Motor neuron (in vitro differentiated cells): ENCODE results near the gene CRACR2B. TPM values are rescaled to one million over a fixed set of nuclear protein-coding genes. Genes with fewer than 3 reads are reported as not detected.
A peak's percentile ranks its signal among the peaks of the same experiment; 100 is the strongest.

Experiments used
- ATAC-seq, 8 experiments: fragments of 200-7000 bp; cut with Tn5 transposase; replicated peaks in 6 of 8; 2 replicates each; pipeline ENCODE4 v1.8.0; 2021; ENCODE audit warnings: mild to moderate bottlenecking in 8 of 8, moderate library complexity in 8 of 8
- H3K27ac ChIP-seq, 2 donors: fragments of 250-450 bp; sonication (Bioruptor Pico); 2 replicates each; pipeline ENCODE4 v1.9.0; 2021; ENCODE audit warnings: antibody characterized with exemption in 2 of 2, mild to moderate bottlenecking in 2 of 2, moderate library complexity in 1 of 2
- H3K4me1 ChIP-seq, 2 donors: fragments of 250-450 bp; sonication (Bioruptor Pico); replicated peaks in 1 of 2; 2 replicates each; pipeline ENCODE4 v1.6.1; 2021; ENCODE audit warnings: antibody characterized with exemption in 2 of 2, mild to moderate bottlenecking in 2 of 2, moderate library complexity in 1 of 2
- H3K4me3 ChIP-seq, 5 donors: fragments of 250-450 bp; sonication (Bioruptor Pico); 2 replicates each; pipeline ENCODE4 v1.9.0; 2021; ENCODE audit warnings: antibody characterized with exemption in 5 of 5, mild to moderate bottlenecking in 5 of 5, moderate library complexity in 4 of 5
- WGBS, 10 experiments: fragments of 450-650 bp; shearing (Covaris generic); methylation state at CpG; one replicate each; pipeline ENCODE4 v1.0.0; 2022; 5-methylcytosine and 5-hydroxymethylcytosine counted together
- in situ Hi-C, 9 experiments: fragments of 400-800 bp; cut with MboI; loops; one replicate each; pipeline ENCODE4 v1.15.0; 2021; ENCODE audit warnings: low sequenced_read_pairs in 9 of 9, low pct_unique_long_range_greater_than_20kb in 2 of 9; ENCODE audit not compliant: unreplicated experiment in 9 of 9
- total RNA-seq, 8 experiments: library from RNA; unstranded; fragments of 300-600 nt; gene quantifications; 2 replicates each; pipeline versions ENCODE4 v1.2.3 to v1.2.4, GENCODE V29; 2022

CRACR2B gene
- total RNA-seq, 8 experiments from 2014 or later, result 3.7 to 15.5 (median 4.8) TPM

DNA sequence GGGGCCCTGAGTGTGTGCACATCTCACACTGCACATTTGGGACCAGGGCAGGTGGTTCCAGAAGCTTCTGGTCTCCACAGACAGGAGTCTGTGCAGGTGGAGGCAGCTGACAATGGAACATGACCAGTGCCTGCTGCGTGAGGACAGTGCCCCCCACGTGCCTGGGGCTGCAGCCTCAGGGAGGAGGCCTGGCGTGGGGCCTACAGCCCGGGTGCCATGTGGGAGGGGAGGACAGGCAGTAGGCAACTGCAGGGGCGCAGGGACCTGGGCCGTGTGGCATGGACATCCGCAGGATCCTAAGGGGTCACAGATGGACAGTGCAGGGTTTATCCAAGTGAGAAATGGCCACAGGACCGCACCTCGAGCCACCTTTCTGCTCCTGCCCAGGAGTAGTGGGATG lies 43.8 kb downstream of the CRACR2B start:
- in situ Hi-C loops, result no loop called here
- no peak for ATAC-seq
- H3K4me1 ChIP-seq, result peaks cover 10% of the 10 kb centered on the region in 2 donors
- no peak overlapping the region for H3K4me3 ChIP-seq
- H3K27ac ChIP-seq, result no peak overlapping the region
- 60 to 90% (median 80%) methylated on average over 1 to 2 of the region's 9 CpGs; no CpG with 5 or more reads in 7 of the 10 experiments for WGBS, 10 experiments

DNA sequence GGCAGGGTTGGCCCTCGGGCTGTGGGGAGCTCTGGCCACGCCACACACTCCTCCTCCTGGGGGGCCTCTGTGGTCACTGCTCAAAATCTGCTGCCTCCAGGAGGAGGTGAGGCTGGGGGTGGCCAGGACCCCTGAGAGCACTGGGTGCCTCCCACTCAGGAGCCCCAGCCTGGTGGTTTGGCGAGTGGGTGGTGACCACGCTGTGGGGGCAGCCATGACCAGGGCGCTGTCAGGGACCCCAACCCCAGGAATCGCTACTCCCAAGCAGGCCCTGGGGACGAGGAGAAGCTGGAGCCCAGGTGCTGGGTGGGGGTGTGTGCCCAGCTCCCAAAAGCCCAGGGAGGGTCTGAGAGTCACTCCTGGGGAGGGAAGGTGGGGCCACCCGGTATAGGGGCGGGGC lies 45.1 kb downstream of the CRACR2B start:
- in situ Hi-C loops, result no loop called here
- Histone ChIP-seq H3K4me3 (no peak overlapping the region), H3K4me1 (peaks cover 10% of the 10 kb centered on the region in 2 donors), H3K27ac (no peak overlapping the region)
- WGBS, 10 experiments, result 92 to 93% methylated on average over 3 to 4 of the region's 9 CpGs; no CpG with 5 or more reads in 8 of the 10 experiments
- ATAC-seq, result no peak

DNA sequence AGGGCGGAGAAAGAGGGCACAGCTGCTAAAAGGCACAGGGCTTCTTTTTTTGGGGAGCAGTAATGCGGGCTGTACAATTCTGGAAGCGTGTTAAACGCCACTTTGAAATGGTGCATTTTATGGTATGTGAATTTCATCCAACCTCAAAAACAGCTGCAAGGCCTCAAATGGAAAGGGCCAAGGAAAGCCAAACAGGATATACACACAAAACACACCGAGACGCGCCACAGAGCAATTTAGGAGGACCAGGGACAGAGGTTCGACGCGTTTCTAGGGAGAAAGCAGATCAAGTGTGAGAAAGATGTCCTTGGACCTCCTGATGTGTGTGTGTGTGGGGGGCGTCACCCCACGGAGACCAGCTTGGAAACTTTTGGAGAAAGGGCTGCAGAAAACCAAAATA lies 46.0 kb downstream of the CRACR2B start:
- in situ Hi-C loops, result no loop called here

DNA sequence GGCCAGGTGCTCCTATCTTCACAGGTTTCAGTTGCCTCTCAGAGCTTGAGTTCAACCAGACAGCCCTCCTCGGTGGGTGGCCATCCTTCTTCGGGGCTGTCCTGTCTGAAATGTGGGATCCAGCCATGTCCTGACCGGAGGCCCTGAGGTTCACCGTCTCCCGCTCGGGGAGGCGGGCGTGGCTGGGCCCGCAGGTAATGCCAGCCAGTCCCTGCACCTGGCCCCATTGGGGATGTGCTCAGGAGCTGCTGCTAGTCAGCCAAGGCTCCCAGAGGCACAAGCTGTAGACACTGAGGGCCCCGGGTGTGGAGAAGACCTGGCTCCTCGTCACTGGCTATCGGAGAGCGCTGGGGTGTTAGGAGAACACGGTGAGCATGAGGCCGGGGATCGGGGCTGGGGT lies 47.5 kb downstream of the CRACR2B start:
- H3K4me1 ChIP-seq, result peaks cover 1 to 3% of the 10 kb centered on the region in 2 donors
- in situ Hi-C loops, result no loop called here
- no peak overlapping the region for H3K4me3 ChIP-seq
- H3K27ac ChIP-seq, result no peak overlapping the region
- 94 to 100% (median 97%) methylated on average over 1 to 14 of the region's 16 CpGs; no CpG with 5 or more reads in 7 of the 10 experiments for WGBS, 10 experiments
- no peak for ATAC-seq

More for the DNA sequence above, 46.0 kb downstream of the CRACR2B start:
- ATAC-seq, result no peak
- 33 to 95% (median 83%) methylated on average over 2 to 10 of the region's 12 CpGs; no CpG with 5 or more reads in 3 of the 10 experiments for WGBS, 10 experiments
- Histone ChIP-seq H3K27ac (no peak overlapping the region), H3K4me3 (no peak overlapping the region), H3K4me1 (peaks cover 10% of the 10 kb centered on the region in 2 donors)

DNA sequence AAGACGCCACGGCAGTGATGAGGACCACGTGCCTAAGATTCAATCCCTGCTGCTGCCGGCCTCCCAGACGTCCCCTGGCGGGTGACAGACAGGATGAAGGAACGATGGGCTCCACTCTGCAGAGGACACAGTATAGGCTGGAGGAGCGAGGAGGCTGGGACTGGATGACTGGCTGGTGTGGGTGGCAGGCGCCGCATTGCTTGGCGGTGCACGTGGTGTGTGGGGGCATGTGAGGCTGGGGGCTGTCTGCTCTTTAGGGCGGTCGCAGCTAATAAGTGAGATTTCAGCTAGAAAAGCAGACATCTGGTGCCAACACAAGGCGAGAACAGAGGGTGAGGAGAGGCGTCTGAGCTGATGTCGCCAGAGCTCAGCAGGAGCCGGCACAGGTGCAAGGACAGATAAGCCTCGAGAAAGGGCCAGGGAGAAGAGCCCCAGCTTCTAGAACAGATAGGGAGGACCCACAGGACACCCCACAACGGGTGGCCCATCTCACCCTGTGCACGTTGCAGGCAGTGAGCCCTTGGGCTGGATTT lies 48.1 kb downstream of the CRACR2B start:
- ATAC-seq, result no peak
- in situ Hi-C loops, result no loop called here
- Histone ChIP-seq H3K4me3 (no peak overlapping the region), H3K4me1 (no peaks in the 10 kb centered on the region), H3K27ac (no peak overlapping the region)
- 87 to 100% (median 95%) methylated on average over 1 to 7 of the region's 21 CpGs; no CpG with 5 or more reads in 5 of the 10 experiments for WGBS, 10 experiments

DNA sequence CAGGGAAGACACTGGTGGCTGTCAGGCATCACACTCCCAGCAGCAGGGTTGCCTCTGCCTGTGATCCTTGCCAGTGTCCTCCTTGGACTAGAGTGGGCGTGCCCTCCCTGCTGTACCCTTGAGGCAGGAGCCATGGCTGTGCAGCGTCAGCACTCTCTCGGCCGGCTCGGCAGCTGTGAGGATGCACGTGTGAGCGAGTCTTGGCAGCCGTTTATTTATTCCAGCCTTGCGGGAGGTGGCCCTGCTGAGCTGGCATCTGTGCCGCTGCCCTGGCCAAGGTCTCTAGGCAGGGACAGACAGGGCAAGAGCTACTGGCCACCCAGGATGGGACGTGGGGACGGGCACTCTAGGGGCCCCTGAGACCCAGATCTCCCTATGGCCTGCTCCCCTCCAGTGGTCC lies 48.8 kb downstream of the CRACR2B start:
- Histone ChIP-seq H3K27ac (no peak overlapping the region), H3K4me3 (no peak overlapping the region), H3K4me1 (no peaks in the 10 kb centered on the region)
- in situ Hi-C loops, result no loop called here
- peak in 2 of 8 experiments; percentile 8 to 61 for ATAC-seq
- WGBS, 10 experiments, result 60 to 100% (median 90%) methylated on average over 1 to 3 of the region's 12 CpGs; no CpG with 5 or more reads in 6 of the 10 experiments

DNA sequence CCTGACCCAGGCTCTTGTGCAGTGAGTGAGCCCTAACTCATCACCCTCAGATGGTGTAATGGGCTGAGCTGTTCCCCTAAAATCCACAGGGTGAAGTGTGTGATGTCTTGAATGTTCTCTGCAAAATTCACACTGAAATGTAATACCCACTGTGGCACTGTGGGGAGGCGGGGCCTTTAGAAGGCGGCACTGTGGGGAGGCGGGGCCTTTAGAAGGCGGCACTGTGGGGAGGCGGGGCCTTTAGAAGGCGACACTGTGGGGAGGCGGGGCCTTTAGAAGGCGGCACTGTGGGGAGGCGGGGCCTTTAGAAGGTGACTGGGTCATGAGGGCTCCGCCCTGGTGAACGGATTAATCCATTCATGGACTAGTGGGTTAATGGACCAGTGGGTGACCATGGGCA lies 49.8 kb downstream of the CRACR2B start:
- Histone ChIP-seq H3K4me3 (no peak overlapping the region), H3K27ac (no peak overlapping the region), H3K4me1 (no peaks in the 10 kb centered on the region)
- WGBS, 10 experiments, result no CpG with 5 or more reads among the region's 11 CpGs
- in situ Hi-C loops, result no loop called here
- ATAC-seq, result peak in 6 of 8 experiments; percentile 18 to 83 (median 74)

DNA sequence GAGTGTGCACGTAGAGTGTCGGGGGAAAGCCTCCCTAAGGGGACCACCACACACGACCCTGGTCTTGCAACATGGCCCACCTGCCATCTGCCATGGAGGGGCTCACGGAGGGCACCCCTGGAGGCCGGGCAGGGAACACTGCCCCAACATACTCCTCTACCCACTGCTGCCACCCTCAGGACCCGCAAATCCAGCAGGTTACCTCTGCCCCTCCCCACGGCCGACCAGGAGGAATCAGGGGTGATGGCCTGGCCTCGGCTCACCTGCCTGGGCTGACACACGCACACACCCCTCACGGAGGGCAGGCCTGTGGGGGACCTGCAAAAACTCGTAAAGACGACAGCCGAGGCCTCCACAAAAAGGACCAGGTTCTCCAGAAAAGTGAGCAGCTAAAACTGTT lies 52.7 kb downstream of the CRACR2B start:
- in situ Hi-C loops, result no loop called here
- 94 to 100% (median 100%) methylated on average over 1 to 3 of the region's 14 CpGs; no CpG with 5 or more reads in 3 of the 10 experiments for WGBS, 10 experiments
- Histone ChIP-seq H3K4me1 (no peaks in the 10 kb centered on the region), H3K27ac (no peak overlapping the region), H3K4me3 (no peak overlapping the region)
- no peak for ATAC-seq

Other genes with a start within 250 kb of the CRACR2B start
- 10 to 100 TPM; 10.2 to 27.9 (median 17.0) TPM for gene IRF7, start 212.0 kb upstream of the CRACR2B start, total RNA-seq
- gene CDHR5, start 203.0 kb upstream of the CRACR2B start, total RNA-seq, result 1 to 10 TPM in 3 of 8 experiments, under 1 TPM in 5; 0.31 to 1.3 (median 0.51) TPM
- not detected for gene SCT, start 200.7 kb upstream of the CRACR2B start, total RNA-seq
- gene DRD4, start 190.7 kb upstream of the CRACR2B start, total RNA-seq, result 1 to 10 TPM in 1 of 8 experiments, under 1 TPM in 4, not detected in 3; 0.22 to 1.8 (median 0.93) TPM
- 10 to 100 TPM; 38.5 to 81.6 (median 54.3) TPM for gene DEAF1, start 132.7 kb upstream of the CRACR2B start, total RNA-seq
- 10 to 100 TPM; 11.8 to 47.1 (median 20.9) TPM for gene TMEM80, start 132.1 kb upstream of the CRACR2B start, total RNA-seq
- gene EPS8L2, start 121.7 kb upstream of the CRACR2B start, total RNA-seq, result 10 to 100 TPM in 3 of 8 experiments, 1 to 10 TPM in 5; 1.2 to 41.9 (median 7.9) TPM
- gene TALDO1, start 80.5 kb upstream of the CRACR2B start, total RNA-seq, result 100 to 1,000 TPM in 3 of 8 experiments, 10 to 100 TPM in 5; 62.3 to 304 (median 94.6) TPM
- 10 to 100 TPM; 22.8 to 70.1 (median 38.0) TPM for gene GATD1, start 50.4 kb upstream of the CRACR2B start, total RNA-seq
- gene CEND1, start 37.8 kb upstream of the CRACR2B start, total RNA-seq, result 10 to 100 TPM in 5 of 8 experiments, 1 to 10 TPM in 3; 1.8 to 21.7 (median 15.3) TPM
- gene SLC25A22, start 29.6 kb upstream of the CRACR2B start, total RNA-seq, result 10 to 100 TPM; 21.4 to 45.6 (median 31.7) TPM
- gene PIDD1, start 22.7 kb upstream of the CRACR2B start, total RNA-seq, result 10 to 100 TPM in 6 of 8 experiments, 1 to 10 TPM in 2; 9.0 to 20.0 (median 12.4) TPM
- 1,000 to 10,000 TPM; 1,135 to 2,145 (median 1,757) TPM for gene RPLP2, start 18.0 kb upstream of the CRACR2B start, total RNA-seq
- 10 to 100 TPM in 7 of 8 experiments, 1 to 10 TPM in 1; 5.2 to 58.7 (median 13.1) TPM for gene PNPLA2, start 9.0 kb upstream of the CRACR2B start, total RNA-seq
- gene CD151, start 5.0 kb downstream of the CRACR2B start, total RNA-seq, result 100 to 1,000 TPM in 4 of 8 experiments, 10 to 100 TPM in 4; 43.0 to 311 (median 121) TPM
- 100 to 1,000 TPM in 5 of 8 experiments, 10 to 100 TPM in 3; 51.4 to 290 (median 137) TPM for gene POLR2L, start 14.6 kb downstream of the CRACR2B start, total RNA-seq
- 100 to 1,000 TPM in 1 of 8 experiments, 10 to 100 TPM in 7; 30.9 to 110 (median 41.9) TPM for gene TSPAN4, start 14.9 kb downstream of the CRACR2B start, total RNA-seq
- gene CHID1, start 82.9 kb downstream of the CRACR2B start, total RNA-seq, result 10 to 100 TPM; 48.5 to 96.3 (median 66.8) TPM
- gene AP2A2, start 98.0 kb downstream of the CRACR2B start, total RNA-seq, result 10 to 100 TPM; 31.3 to 78.4 (median 45.8) TPM
- 1 to 10 TPM in 3 of 8 experiments, under 1 TPM in 5; under 0.01 to 1.9 (median 0.82) TPM for gene MUC6, start 208.8 kb downstream of the CRACR2B start, total RNA-seq
- 1 to 10 TPM in 3 of 8 experiments, under 1 TPM in 4, not detected in 1; 0.05 to 2.3 (median 0.67) TPM for gene MUC2, start 247.0 kb downstream of the CRACR2B start, total RNA-seq